K562 (cell line): ENCODE measurements around the gene ACSS2. TPM values are rescaled to one million over a fixed set of nuclear protein-coding genes. Genes with fewer than 3 reads are reported as not detected.

Experiments
- ADNP ChIP-seq: fragments of 200-800 bp; sonication (Bioruptor generic); IDR thresholded peaks from 2 replicates; pipeline ENCODE4 v1.6.1; 2016; ENCODE audit warnings: missing genetic modification characterization, missing compliant biosample characterization
- ATF1 ChIP-seq, 2 experiments: fragments of 450-650 bp in 1 of 2; IDR thresholded peaks; 2 replicates each; pipeline ENCODE4 v1.6.1; 2016; ENCODE audit warnings: missing compliant biosample characterization in 1 of 2, missing genetic modification characterization in 1 of 2
- ESRRA ChIP-seq: fragments of 450-650 bp; IDR thresholded peaks from 2 replicates; pipeline ENCODE4 v1.6.1; 2014; ENCODE audit warnings: low read depth, mild to moderate bottlenecking, moderate library complexity, borderline replicate concordance
- KAT2B ChIP-seq: IDR thresholded peaks from one replicate; pipeline ENCODE4 v1.6.1; 2012; ENCODE audit warnings: low read depth, mild to moderate bottlenecking, control low read depth, inconsistent platforms, low read length, moderate library complexity
- MECOM ChIP-seq: fragments of 250-450 bp; sonication (Bioruptor Pico); IDR thresholded peaks from 2 replicates; pipeline ENCODE4 v1.8.0; 2022; ENCODE audit warnings: inconsistent platforms
- NR2C2 ChIP-seq, 2 experiments: fragments of 200-800 bp in 1 of 2; sonication (Bioruptor generic) in 1 of 2; sonication (generic) in 1 of 2; formaldehyde crosslinking in 1 of 2; IDR thresholded peaks; 2 replicates each; pipeline versions ENCODE4 v1.6.1 to v1.8.0; 2016 to 2022; ENCODE audit warnings: mild to moderate bottlenecking in 1 of 2, missing compliant biosample characterization in 1 of 2, missing genetic modification characterization in 1 of 2, missing genetic modification reagents in 1 of 2
- RAD51 ChIP-seq: fragments of 450-650 bp; IDR thresholded peaks from 2 replicates; pipeline ENCODE4 v1.7.1; 2016; ENCODE audit warnings: low read depth, mild to moderate bottlenecking, borderline replicate concordance
- RNF2 ChIP-seq: sonication (generic); IDR thresholded peaks from 2 replicates; pipeline ENCODE4 v1.6.1; 2016
- SIX5 ChIP-seq, 2 experiments: IDR thresholded peaks; 2 replicates each; pipeline ENCODE4 v1.6.1; 2011; ENCODE audit warnings: low read length in 2 of 2, borderline replicate concordance in 1 of 2, low read depth in 1 of 2, mild to moderate bottlenecking in 1 of 2, moderate library complexity in 1 of 2; ENCODE audit not compliant: insufficient read depth in 1 of 2
- SMARCA5 ChIP-seq: fragments of 450-650 bp; IDR thresholded peaks from 2 replicates; pipeline ENCODE4 v1.6.1; 2016
- TRIM24 ChIP-seq, 2 experiments: fragments of 450-650 bp; IDR thresholded peaks; 2 replicates each; pipeline ENCODE4 v1.6.1; 2016
- ZNF12 ChIP-seq: sonication (generic); formaldehyde crosslinking; IDR thresholded peaks from 2 replicates; pipeline ENCODE4 v1.4.0; 2020; ENCODE audit warnings: mild to moderate bottlenecking, missing genetic modification reagents
- polyA plus RNA-seq, 8 experiments: library from polyadenylated mRNA; depleted of rRNA in 4 of 8; stranded (reverse) in 5 of 8; unstranded in 3 of 8; fragments of >200 nt; fragmentation: Nextera tagmentation in 2 of 8; fragmentation: Illumina TruSeq in 1 of 8; extraction: Ambion mirVana in 2 of 8; extraction: Trizol in 1 of 8; gene quantifications; 2 replicates each; pipeline versions ENCODE4 v1.2.1 to v1.2.3, GENCODE V29; 2011 to 2014; ENCODE audit warnings: inconsistent platforms in 1 of 8, missing spikeins in 1 of 8
- total RNA-seq, 7 experiments: library from RNA; depleted of rRNA in 6 of 7; stranded (reverse); fragments of >200 nt in 6 of 7; fragmentation: Illumina TruSeq in 2 of 7; extraction: Trizol in 2 of 7; gene quantifications; 2 replicates each; pipeline versions ENCODE4 v1.2.1 to v1.2.3, GENCODE V29; 2011 to 2021; ENCODE audit warnings: low replicate concordance in 1 of 7
- TF ChIP-seq, protein P1 (sequence below), 2 experiments: fragments of 200-800 bp in 1 of 2; sonication (Bioruptor generic) in 1 of 2; sonication (generic) in 1 of 2; formaldehyde crosslinking in 1 of 2; IDR thresholded peaks in 1 of 2; conservative IDR thresholded peaks in 1 of 2; 2 replicates each; pipeline versions ENCODE4 v1.5.0 to v1.6.1; 2016 to 2020; ENCODE audit warnings: missing compliant biosample characterization in 1 of 2, missing genetic modification characterization in 1 of 2, missing genetic modification reagents in 1 of 2
- TF ChIP-seq, protein P2 (sequence below), 2 experiments: fragments of 450-650 bp in 1 of 2; sonication (generic) in 1 of 2; formaldehyde crosslinking in 1 of 2; IDR thresholded peaks; 2 replicates each; pipeline versions ENCODE4 v1.7.1 to v1.9.0; 2016 to 2022; ENCODE audit warnings: inconsistent platforms in 1 of 2, mild to moderate bottlenecking in 1 of 2, missing genetic modification reagents in 1 of 2

The ACSS2 gene
- total and polyA plus RNA-seq, 9 of the 15 experiments (the other 6 are each of a cell fraction or from before 2014, with no cell fraction given): 21.9 to 246 (median 66.2) TPM

DNA sequence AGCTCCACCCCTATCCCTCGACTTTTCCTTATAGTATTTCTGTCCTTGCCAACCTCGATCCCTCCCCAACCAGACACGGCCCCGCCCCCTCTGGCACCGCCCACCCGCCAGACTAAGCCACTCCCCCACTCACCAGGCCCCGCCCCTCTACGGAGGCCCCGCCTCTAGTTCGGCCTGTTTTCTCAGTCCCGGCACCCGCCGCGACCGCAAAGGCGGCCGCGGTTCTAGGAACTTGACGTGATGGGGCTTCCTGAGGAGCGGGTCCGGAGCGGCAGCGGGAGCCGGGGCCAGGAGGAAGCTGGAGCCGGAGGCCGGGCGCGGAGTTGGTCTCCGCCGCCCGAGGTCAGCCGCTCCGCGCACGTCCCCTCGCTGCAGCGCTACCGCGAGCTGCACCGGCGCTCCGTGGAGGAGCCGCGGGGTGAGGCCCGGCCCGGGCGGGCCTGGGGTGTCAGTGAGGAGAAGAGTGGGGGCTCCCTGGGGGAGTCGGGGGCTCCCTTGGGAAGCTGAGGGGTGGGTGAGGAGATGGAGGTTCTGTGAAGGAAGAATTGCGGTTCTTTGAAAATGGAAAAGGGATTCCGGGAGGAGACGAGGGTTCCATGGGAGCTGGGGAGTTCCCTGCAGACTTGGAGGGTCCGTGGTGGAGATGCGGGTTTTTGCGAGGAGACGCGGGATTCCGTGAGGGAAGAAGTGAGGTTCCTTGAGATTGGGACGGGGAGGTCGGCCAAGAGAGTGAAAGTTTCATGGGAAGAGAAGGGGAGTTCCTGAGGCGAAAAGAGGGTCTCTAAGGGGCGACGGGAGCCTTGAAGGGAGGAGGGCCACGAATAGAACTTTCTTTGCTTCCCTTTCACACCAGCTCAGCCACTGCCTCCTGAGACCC is at the start of gene ACSS2 (continued):
- TF ChIP-seq MECOM (no peak), RAD51 (no peak), SIX5 (IDR thresholded peaks at IDR 0.05; ENCODE audit: borderline replicate concordance in 1 of 2, insufficient read depth in 1 of 2, low read depth in 1 of 2, low read length in 2 of 2) (no peak), ZNF12 (no peak), ADNP (tag) (no peak), ESRRA (peak; percentile 66; the same call in 1 of the 2 replicates), ATF1 (CRISPR knock-in tag; IDR thresholded peaks at IDR 0.05) (no peak), ATF1 (tag; IDR thresholded peaks at IDR 0.05) (no peak; the same call in 1 of the 2 replicates), NR2C2 (CRISPR knock-in tag; IDR thresholded peaks at IDR 0.05) (no peak), NR2C2 (tag; IDR thresholded peaks at IDR 0.05) (no peak), KAT2B (no peak), TRIM24 (IDR thresholded peaks at IDR 0.05) (no peak), SMARCA5 (no peak), RNF2 (no peak)
- TF ChIP-seq, protein P1, sequence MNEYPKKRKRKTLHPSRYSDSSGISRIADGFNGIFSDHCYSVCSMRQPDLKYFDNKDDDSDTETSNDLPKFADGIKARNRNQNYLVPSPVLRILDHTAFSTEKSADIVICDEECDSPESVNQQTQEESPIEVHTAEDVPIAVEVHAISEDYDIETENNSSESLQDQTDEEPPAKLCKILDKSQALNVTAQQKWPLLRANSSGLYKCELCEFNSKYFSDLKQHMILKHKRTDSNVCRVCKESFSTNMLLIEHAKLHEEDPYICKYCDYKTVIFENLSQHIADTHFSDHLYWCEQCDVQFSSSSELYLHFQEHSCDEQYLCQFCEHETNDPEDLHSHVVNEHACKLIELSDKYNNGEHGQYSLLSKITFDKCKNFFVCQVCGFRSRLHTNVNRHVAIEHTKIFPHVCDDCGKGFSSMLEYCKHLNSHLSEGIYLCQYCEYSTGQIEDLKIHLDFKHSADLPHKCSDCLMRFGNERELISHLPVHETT (CRISPR knock-in tag; conservative IDR thresholded peaks at IDR 0.05 in 1 of 2, IDR thresholded peaks at IDR 0.05 in 1 of 2): peak in 1 of 2 experiments; percentile 81; a peak in 2 of 4 replicates
- TF ChIP-seq, protein P2, sequence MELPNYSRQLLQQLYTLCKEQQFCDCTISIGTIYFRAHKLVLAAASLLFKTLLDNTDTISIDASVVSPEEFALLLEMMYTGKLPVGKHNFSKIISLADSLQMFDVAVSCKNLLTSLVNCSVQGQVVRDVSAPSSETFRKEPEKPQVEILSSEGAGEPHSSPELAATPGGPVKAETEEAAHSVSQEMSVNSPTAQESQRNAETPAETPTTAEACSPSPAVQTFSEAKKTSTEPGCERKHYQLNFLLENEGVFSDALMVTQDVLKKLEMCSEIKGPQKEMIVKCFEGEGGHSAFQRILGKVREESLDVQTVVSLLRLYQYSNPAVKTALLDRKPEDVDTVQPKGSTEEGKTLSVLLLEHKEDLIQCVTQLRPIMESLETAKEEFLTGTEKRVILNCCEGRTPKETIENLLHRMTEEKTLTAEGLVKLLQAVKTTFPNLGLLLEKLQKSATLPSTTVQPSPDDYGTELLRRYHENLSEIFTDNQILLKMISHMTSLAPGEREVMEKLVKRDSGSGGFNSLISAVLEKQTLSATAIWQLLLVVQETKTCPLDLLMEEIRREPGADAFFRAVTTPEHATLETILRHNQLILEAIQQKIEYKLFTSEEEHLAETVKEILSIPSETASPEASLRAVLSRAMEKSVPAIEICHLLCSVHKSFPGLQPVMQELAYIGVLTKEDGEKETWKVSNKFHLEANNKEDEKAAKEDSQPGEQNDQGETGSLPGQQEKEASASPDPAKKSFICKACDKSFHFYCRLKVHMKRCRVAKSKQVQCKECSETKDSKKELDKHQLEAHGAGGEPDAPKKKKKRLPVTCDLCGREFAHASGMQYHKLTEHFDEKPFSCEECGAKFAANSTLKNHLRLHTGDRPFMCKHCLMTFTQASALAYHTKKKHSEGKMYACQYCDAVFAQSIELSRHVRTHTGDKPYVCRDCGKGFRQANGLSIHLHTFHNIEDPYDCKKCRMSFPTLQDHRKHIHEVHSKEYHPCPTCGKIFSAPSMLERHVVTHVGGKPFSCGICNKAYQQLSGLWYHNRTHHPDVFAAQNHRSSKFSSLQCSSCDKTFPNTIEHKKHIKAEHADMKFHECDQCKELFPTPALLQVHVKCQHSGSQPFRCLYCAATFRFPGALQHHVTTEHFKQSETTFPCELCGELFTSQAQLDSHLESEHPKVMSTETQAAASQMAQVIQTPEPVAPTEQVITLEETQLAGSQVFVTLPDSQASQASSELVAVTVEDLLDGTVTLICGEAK (IDR thresholded peaks at IDR 0.05): peak; percentile 66
- TF ChIP-seq, protein P2 (CRISPR knock-in tag; IDR thresholded peaks at IDR 0.05): no peak
